Body of pancreas (tissue), 4 donors: Measurements from ENCODE around the gene AGAP5.

ENCODE experiments used
- CTCF ChIP-seq, 7 experiments: fragments of 450-650 bp in 4 of 7; fragments of 200-600 bp in 3 of 7; sonication (generic) in 3 of 7; IDR thresholded peaks; one replicate each; pipeline ENCODE4 v1.5.1; 2016 to 2019; ENCODE audit warnings: antibody characterized with exemption in 7 of 7
- POLR2A ChIP-seq, 3 donors: fragments of 450-650 bp; IDR thresholded peaks; one replicate each; pipeline ENCODE4 v1.6.1; 2016; ENCODE audit warnings: antibody characterized with exemption in 3 of 3, mild to moderate bottlenecking in 2 of 3

- TF ChIP-seq POLR2A (IDR thresholded peaks at IDR 0.05): no peak
- TF ChIP-seq CTCF (IDR thresholded peaks at IDR 0.05): no peak
These were observed 44.7 kb downstream of the AGAP5 start for GRCh38 chr10:73653195-73653594.
